Gastrocnemius medialis (tissue), 4 donors: ENCODE measurements around the gene PKNOX2. TPM values are rescaled to one million over a fixed set of nuclear protein-coding genes. Genes with fewer than 3 reads are reported as not detected.

Experiments
- ATAC-seq, 2 donors: fragments of 150-250 bp; one replicate each; pipeline ENCODE4 v1.9.1; 2016
- DNase-seq, 2 donors: peaks; one replicate each; pipeline ENCODE4 v3.0.0-alpha.2; 2019
- H3K27ac ChIP-seq, 4 donors: fragments of 200-600 bp; sonication (generic); 1 replicate in 1 of 4; 2 replicates in 3 of 4; pipeline ENCODE4 v1.5.1; 2016 to 2018; ENCODE audit warnings: mild to moderate bottlenecking in 2 of 4, moderate library complexity in 1 of 4
- H3K27me3 ChIP-seq, 3 donors: fragments of 200-600 bp; sonication (generic) in 2 of 3; 1 replicate in 1 of 3; 2 replicates in 2 of 3; pipeline versions ENCODE4 v1.5.1 to v1.6.0; 2016 to 2019; ENCODE audit warnings: mild to moderate bottlenecking in 1 of 3, moderate library complexity in 1 of 3
- H3K36me3 ChIP-seq, 2 donors: fragments of 200-600 bp; sonication (generic) in 1 of 2; one replicate each; pipeline ENCODE4 v1.5.1; 2017 to 2018
- H3K4me1 ChIP-seq, 2 donors: fragments of 200-600 bp; sonication (generic) in 1 of 2; one replicate each; pipeline ENCODE4 v1.5.1; 2016 to 2017; ENCODE audit warnings: mild to moderate bottlenecking in 2 of 2
- H3K4me3 ChIP-seq, 4 donors: fragments of 200-600 bp; sonication (generic) in 3 of 4; 1 replicate in 1 of 4; 2 replicates in 3 of 4; pipeline ENCODE4 v1.5.1; 2016 to 2019; ENCODE audit warnings: mild to moderate bottlenecking in 2 of 4
- H3K9me3 ChIP-seq, 3 donors: fragments of 200-600 bp; sonication (generic) in 2 of 3; 1 replicate in 1 of 3; 2 replicates in 2 of 3; pipeline ENCODE4 v1.5.1; 2016 to 2019
- CTCF ChIP-seq, 5 experiments: fragments of 450-650 bp in 3 of 5; fragments of 200-600 bp in 2 of 5; sonication (generic) in 2 of 5; IDR thresholded peaks in 4 of 5; conservative IDR thresholded peaks in 1 of 5; 1 replicate in 4 of 5; 2 replicates in 1 of 5; pipeline ENCODE4 v1.5.1; 2016 to 2019; ENCODE audit warnings: antibody characterized with exemption in 5 of 5, mild to moderate bottlenecking in 3 of 5, moderate library complexity in 3 of 5
- POLR2A ChIP-seq, 2 donors: fragments of 450-650 bp; IDR thresholded peaks; one replicate each; pipeline ENCODE4 v1.6.1; 2017; ENCODE audit warnings: antibody characterized with exemption in 2 of 2, mild to moderate bottlenecking in 2 of 2, moderate library complexity in 2 of 2
- in situ Hi-C, 4 donors: fragments of 200-750 bp; cut with MboI; loops; one replicate each; pipeline versions ENCODE4 v1.15.0 to v1.8.0; 2017; ENCODE audit warnings: low sequenced_read_pairs in 4 of 4
- intact Hi-C: fragments of 100-400 bp; cut with DNase I; formaldehyde crosslinking; loops from one replicate; pipeline ENCODE4 v1.15.1; 2023; ENCODE audit warnings: low total_unique reads
- total RNA-seq, 4 donors: library from RNA; depleted of rRNA; stranded (reverse); fragments of >200 nt; gene quantifications; one replicate each; pipeline versions ENCODE4 v1.1.0 to v1.2.3, GENCODE V29; 2016

The PKNOX2 gene
- total RNA-seq, 4 donors from 2014 or later = 3.7 to 11.7 (median 6.0) TPM

GRCh38 chr11:125165111-125165842, 726 bp downstream of the PKNOX2 start:
- in situ Hi-C loops (loop anchor here (5.0 to 10.0 kb wide), 3 partner anchors 180 to 240 kb away; no protein-coding TSS in a partner anchor), intact Hi-C loops (loop anchor here (1.0 to 5.0 kb wide), 7 partner anchors 47 to 260 kb away; partner anchors contain the start of gene TMEM218)
- Histone ChIP-seq H3K36me3 (no peaks in the 10 kb centered on the region), H3K4me3 (peak overlapping the region; percentile 62 to 90 (median 70)), H3K4me1 (peaks cover 39% of the 10 kb centered on the region in 2 donors), H3K9me3 (no peaks in the 10 kb centered on the region), H3K27ac (peak overlapping the region; percentile 88 to 99 (median 91)), H3K27me3 (no peaks in the 10 kb centered on the region)
- ATAC-seq = peak; percentile 28 to 47
- peak in 1 of 2 donors; percentile 46 for DNase-seq
- TF ChIP-seq POLR2A (IDR thresholded peaks at IDR 0.05) (no peak), CTCF (IDR thresholded peaks at IDR 0.05 in 4 of 5, conservative IDR thresholded peaks at IDR 0.05 in 1 of 5) (no peak)

- in situ Hi-C loops = loop anchor here (5.0 to 10.0 kb wide), 3 partner anchors 179 to 239 kb away; no protein-coding TSS in a partner anchor
- Histone ChIP-seq H3K27me3 (no peaks in the 10 kb centered on the region), H3K27ac (peak overlapping the region; percentile 88 to 99 (median 91)), H3K4me3 (peak overlapping the region; percentile 62 to 90 (median 70)), H3K4me1 (peaks cover 47 to 48% of the 10 kb centered on the region in 2 donors), H3K36me3 (no peaks in the 10 kb centered on the region), H3K9me3 (no peaks in the 10 kb centered on the region)
- ATAC-seq = peak; percentile 20
- peak; percentile 23 to 39 for DNase-seq
- TF ChIP-seq CTCF (IDR thresholded peaks at IDR 0.05 in 4 of 5, conservative IDR thresholded peaks at IDR 0.05 in 1 of 5) (no peak), POLR2A (IDR thresholded peaks at IDR 0.05) (peak; percentile 30 to 39)
- intact Hi-C loops = loop anchor here (1.0 to 5.0 kb wide), 8 partner anchors 46 to 259 kb away; partner anchors contain the start of gene TMEM218
Observed at GRCh38 chr11:125165843-125166763, 1.6 kb downstream of the PKNOX2 start.

GRCh38 chr11:125166764-125167291, 2.3 kb downstream of the PKNOX2 start:
- Histone ChIP-seq H3K9me3 (no peaks in the 10 kb centered on the region), H3K4me3 (peak overlapping the region; percentile 62 to 90 (median 70)), H3K27ac (peak overlapping the region; percentile 88 to 99 (median 91)), H3K27me3 (no peaks in the 10 kb centered on the region), H3K36me3 (no peaks in the 10 kb centered on the region), H3K4me1 (peaks cover 50 to 53% of the 10 kb centered on the region in 2 donors)
- ATAC-seq (no peak), DNase-seq (no peak)
- TF ChIP-seq CTCF (IDR thresholded peaks at IDR 0.05 in 4 of 5, conservative IDR thresholded peaks at IDR 0.05 in 1 of 5) (no peak), POLR2A (IDR thresholded peaks at IDR 0.05) (peak in 1 of 2 donors; percentile 5)
- intact Hi-C loops (loop anchor here (1.0 to 5.0 kb wide), 3 partner anchors 45 to 235 kb away; no protein-coding TSS in a partner anchor), in situ Hi-C loops (loop anchor here (5.0 to 10.0 kb wide), 3 partner anchors 178 to 238 kb away; no protein-coding TSS in a partner anchor)

- H3K9me3 ChIP-seq = no peaks in the 10 kb centered on the region
- H3K4me3 ChIP-seq = peak overlapping the region; percentile 62 to 90 (median 70)
- no peaks in the 10 kb centered on the region for H3K27me3 ChIP-seq
- intact Hi-C loops = loop anchor here (5.0 kb wide), 2 partner anchors 45 to 115 kb away; no protein-coding TSS in a partner anchor
- TF ChIP-seq POLR2A (IDR thresholded peaks at IDR 0.05) = peak in 1 of 2 donors; percentile 37
- no peak for TF ChIP-seq CTCF (IDR thresholded peaks at IDR 0.05 in 4 of 5, conservative IDR thresholded peaks at IDR 0.05 in 1 of 5)
- ATAC-seq (no peak), DNase-seq (peak in 1 of 2 donors; percentile 42)
- in situ Hi-C loops = loop anchor here (5.0 to 10.0 kb wide), 3 partner anchors 177 to 237 kb away; no protein-coding TSS in a partner anchor
- H3K4me1 ChIP-seq = peaks cover 50 to 53% of the 10 kb centered on the region in 2 donors
- H3K36me3 ChIP-seq = no peaks in the 10 kb centered on the region
- H3K27ac ChIP-seq = peak overlapping the region; percentile 88 to 99 (median 91)
Observed at GRCh38 chr11:125167292-125167953, 2.9 kb downstream of the PKNOX2 start.
